Stimulated activated naive CD8-positive, alpha-beta T cell treated with anti-CD3 and anti-CD28 coated beads, Interleukin-15, Interleukin-2, amounts not matched to agents 100 ng/mL and 50 ng/mL, for 24 hours (primary cell): ENCODE results near the gene AMOTL1.

Source experiments
- H3K27ac Mint-ChIP-seq: one replicate; pipeline ENCODE4 v1.8.0; 2021; ENCODE audit warnings: mild to moderate bottlenecking, mixed read lengths
- H3K27me3 Mint-ChIP-seq: one replicate; pipeline ENCODE4 v1.8.0; 2021; ENCODE audit warnings: mixed read lengths
- H3K36me3 Mint-ChIP-seq: one replicate; pipeline ENCODE4 v1.8.0; 2021; ENCODE audit warnings: low read depth, mixed read lengths
- H3K4me1 Mint-ChIP-seq: one replicate; pipeline ENCODE4 v1.8.0; 2021; ENCODE audit warnings: low read depth, mixed read lengths
- H3K4me3 Mint-ChIP-seq: one replicate; pipeline ENCODE4 v1.8.0; 2021; ENCODE audit warnings: mild to moderate bottlenecking, mixed read lengths
- H3K9me3 Mint-ChIP-seq: one replicate; pipeline ENCODE4 v1.8.0; 2021; ENCODE audit warnings: mixed read lengths

The AMOTL1 gene

GRCh38 chr11:94869186-94869585 lies 101.0 kb downstream of the AMOTL1 start:
- H3K36me3 Mint-ChIP-seq, result no peaks in the 10 kb centered on the region
- no peaks in the 10 kb centered on the region for H3K9me3 Mint-ChIP-seq
- H3K27me3 Mint-ChIP-seq, result no peaks in the 10 kb centered on the region
- H3K4me3 Mint-ChIP-seq, result no peak overlapping the region
- no peak overlapping the region for H3K27ac Mint-ChIP-seq
- no peaks in the 10 kb centered on the region for H3K4me1 Mint-ChIP-seq

GRCh38 chr11:94870422-94870821 lies 102.3 kb downstream of the AMOTL1 start:
- no peak overlapping the region for H3K4me3 Mint-ChIP-seq
- no peaks in the 10 kb centered on the region for H3K36me3 Mint-ChIP-seq
- H3K27me3 Mint-ChIP-seq, result no peaks in the 10 kb centered on the region
- no peak overlapping the region for H3K27ac Mint-ChIP-seq
- peaks cover under 1% of the 10 kb centered on the region for H3K4me1 Mint-ChIP-seq
- no peaks in the 10 kb centered on the region for H3K9me3 Mint-ChIP-seq

- no peak overlapping the region for H3K4me3 Mint-ChIP-seq
- no peaks in the 10 kb centered on the region for H3K9me3 Mint-ChIP-seq
- H3K36me3 Mint-ChIP-seq, result no peaks in the 10 kb centered on the region
- H3K27me3 Mint-ChIP-seq, result no peaks in the 10 kb centered on the region
- H3K4me1 Mint-ChIP-seq, result peaks cover 12% of the 10 kb centered on the region
- H3K27ac Mint-ChIP-seq, result no peak overlapping the region
Observed at GRCh38 chr11:94871491-94872185, 103.5 kb downstream of the AMOTL1 start.

DNA sequence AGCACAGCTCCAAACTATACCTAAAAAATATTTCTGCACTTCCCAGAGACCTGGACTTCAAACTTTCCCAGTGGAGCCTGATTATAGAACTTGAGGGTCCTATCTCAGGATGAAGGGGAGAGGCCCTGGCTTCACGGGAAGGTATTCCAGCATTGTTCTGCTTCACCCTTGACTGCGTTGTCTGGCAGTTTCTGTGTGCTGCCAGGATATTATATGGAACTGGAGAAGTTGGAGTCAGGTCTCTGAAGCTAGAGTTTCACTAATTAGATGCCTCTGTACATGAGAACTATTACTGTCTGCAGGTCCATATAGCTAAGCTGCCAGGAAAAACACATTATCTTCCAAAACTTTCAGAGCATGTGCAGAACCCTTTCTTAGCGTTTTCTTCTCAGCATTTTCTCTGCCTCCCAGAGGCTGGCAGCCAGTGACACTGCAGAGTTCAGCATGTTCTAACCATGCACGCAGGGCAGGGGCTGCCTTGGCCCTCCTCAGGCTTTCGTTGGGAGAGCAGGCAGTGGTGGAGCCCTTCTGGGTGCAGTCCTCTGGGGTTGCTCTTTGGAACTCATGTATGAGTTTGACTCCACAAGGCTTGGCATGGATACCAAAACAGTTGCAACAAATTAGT lies 105.9 kb downstream of the AMOTL1 start:
- Mint-ChIP-seq H3K9me3 (no peaks in the 10 kb centered on the region), H3K27me3 (no peaks in the 10 kb centered on the region), H3K36me3 (no peaks in the 10 kb centered on the region), H3K4me1 (peaks cover 26% of the 10 kb centered on the region), H3K4me3 (no peak overlapping the region), H3K27ac (no peak overlapping the region)

- H3K4me1 Mint-ChIP-seq, result peaks cover 26% of the 10 kb centered on the region
- H3K36me3 Mint-ChIP-seq, result no peaks in the 10 kb centered on the region
- no peaks in the 10 kb centered on the region for H3K9me3 Mint-ChIP-seq
- peak overlapping the region; percentile 84 for H3K27ac Mint-ChIP-seq
- peak overlapping the region; percentile 46 for H3K4me3 Mint-ChIP-seq
- no peaks in the 10 kb centered on the region for H3K27me3 Mint-ChIP-seq
Observed at GRCh38 chr11:94876222-94876621, 108.1 kb downstream of the AMOTL1 start.

GRCh38 chr11:94876645-94877442 lies 108.7 kb downstream of the AMOTL1 start:
- H3K4me3 Mint-ChIP-seq, result peak overlapping the region; percentile 46
- peak overlapping the region; percentile 84 for H3K27ac Mint-ChIP-seq
- peaks cover 26% of the 10 kb centered on the region for H3K4me1 Mint-ChIP-seq
- H3K27me3 Mint-ChIP-seq, result no peaks in the 10 kb centered on the region
- H3K9me3 Mint-ChIP-seq, result no peaks in the 10 kb centered on the region
- H3K36me3 Mint-ChIP-seq, result no peaks in the 10 kb centered on the region

- peaks cover 26% of the 10 kb centered on the region for H3K4me1 Mint-ChIP-seq
- H3K9me3 Mint-ChIP-seq, result no peaks in the 10 kb centered on the region
- H3K27ac Mint-ChIP-seq, result peak overlapping the region; percentile 84
- H3K36me3 Mint-ChIP-seq, result no peaks in the 10 kb centered on the region
- no peak overlapping the region for H3K4me3 Mint-ChIP-seq
- H3K27me3 Mint-ChIP-seq, result no peaks in the 10 kb centered on the region
Observed at GRCh38 chr11:94877443-94878200, 109.5 kb downstream of the AMOTL1 start.

DNA sequence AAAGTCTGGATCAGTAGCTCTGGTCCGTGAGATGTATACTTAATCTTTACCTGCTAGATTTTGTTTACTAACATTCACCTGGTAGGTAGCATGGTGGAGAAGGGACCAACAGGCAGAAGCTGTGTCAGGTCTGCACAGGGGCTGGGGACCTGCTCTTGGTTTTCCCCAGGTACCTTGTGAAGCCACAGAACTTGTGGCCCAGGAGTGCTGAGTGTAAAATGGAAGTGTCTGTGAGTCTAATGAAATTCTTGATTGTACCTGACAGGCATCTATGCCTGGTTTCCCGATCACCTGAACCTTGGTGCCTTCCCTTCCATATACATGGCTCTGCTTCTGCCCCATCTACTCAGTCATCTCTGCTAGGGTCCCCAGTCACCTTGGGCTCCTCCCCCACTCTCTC lies 110.8 kb downstream of the AMOTL1 start:
- H3K27me3 Mint-ChIP-seq, result no peaks in the 10 kb centered on the region
- no peaks in the 10 kb centered on the region for H3K9me3 Mint-ChIP-seq
- H3K36me3 Mint-ChIP-seq, result no peaks in the 10 kb centered on the region
- no peak overlapping the region for H3K27ac Mint-ChIP-seq
- H3K4me3 Mint-ChIP-seq, result no peak overlapping the region
- H3K4me1 Mint-ChIP-seq, result peaks cover 26% of the 10 kb centered on the region

GRCh38 chr11:94880216-94880615 lies 112.1 kb downstream of the AMOTL1 start:
- Mint-ChIP-seq H3K4me3 (no peak overlapping the region), H3K36me3 (no peaks in the 10 kb centered on the region), H3K27me3 (no peaks in the 10 kb centered on the region), H3K9me3 (no peaks in the 10 kb centered on the region), H3K4me1 (peaks cover 26% of the 10 kb centered on the region), H3K27ac (no peak overlapping the region)

DNA sequence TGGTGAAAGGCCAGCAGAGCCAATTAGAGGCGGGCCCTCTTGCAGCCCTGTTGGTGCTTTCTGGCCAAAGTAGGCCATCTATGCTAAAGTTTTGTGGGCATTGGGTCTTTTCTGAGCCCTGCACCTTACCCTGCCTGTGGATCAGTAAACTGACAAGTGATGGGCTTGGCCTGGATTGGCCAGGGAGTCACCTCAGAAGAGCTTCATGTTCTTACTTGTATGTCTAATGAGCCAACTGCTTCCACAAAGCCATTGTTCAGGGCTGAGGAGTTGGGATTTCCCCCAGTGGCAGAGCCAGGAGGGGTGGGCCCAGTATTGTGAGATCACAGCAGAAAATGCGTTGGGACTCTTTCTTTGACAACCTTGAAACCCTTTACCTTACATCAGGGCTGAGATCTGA lies 114.8 kb downstream of the AMOTL1 start:
- no peaks in the 10 kb centered on the region for H3K9me3 Mint-ChIP-seq
- H3K4me3 Mint-ChIP-seq, result no peak overlapping the region
- H3K27me3 Mint-ChIP-seq, result no peaks in the 10 kb centered on the region
- no peaks in the 10 kb centered on the region for H3K36me3 Mint-ChIP-seq
- H3K4me1 Mint-ChIP-seq, result peaks cover under 1% of the 10 kb centered on the region
- H3K27ac Mint-ChIP-seq, result no peak overlapping the region

DNA sequence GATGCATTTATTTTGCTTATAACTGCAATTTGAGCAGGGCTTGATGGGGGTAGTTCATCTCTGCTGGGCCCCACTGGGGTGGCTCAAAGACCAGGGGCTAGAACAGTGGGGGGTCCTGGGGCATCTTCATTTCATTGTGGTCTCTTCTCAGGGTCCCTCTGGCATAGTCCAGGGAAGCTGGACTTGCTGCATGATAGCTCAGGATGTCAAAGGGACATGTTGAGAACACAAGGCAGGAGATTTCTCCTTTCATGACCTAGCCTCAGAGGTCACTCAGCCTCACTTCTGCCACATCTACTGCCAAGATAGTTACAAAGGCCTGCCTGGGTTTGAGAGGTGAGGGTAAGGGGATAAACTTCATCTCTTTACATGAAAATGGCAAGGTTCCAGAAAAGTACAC lies 115.7 kb downstream of the AMOTL1 start:
- no peaks in the 10 kb centered on the region for H3K4me1 Mint-ChIP-seq
- H3K27me3 Mint-ChIP-seq, result no peaks in the 10 kb centered on the region

DNA sequence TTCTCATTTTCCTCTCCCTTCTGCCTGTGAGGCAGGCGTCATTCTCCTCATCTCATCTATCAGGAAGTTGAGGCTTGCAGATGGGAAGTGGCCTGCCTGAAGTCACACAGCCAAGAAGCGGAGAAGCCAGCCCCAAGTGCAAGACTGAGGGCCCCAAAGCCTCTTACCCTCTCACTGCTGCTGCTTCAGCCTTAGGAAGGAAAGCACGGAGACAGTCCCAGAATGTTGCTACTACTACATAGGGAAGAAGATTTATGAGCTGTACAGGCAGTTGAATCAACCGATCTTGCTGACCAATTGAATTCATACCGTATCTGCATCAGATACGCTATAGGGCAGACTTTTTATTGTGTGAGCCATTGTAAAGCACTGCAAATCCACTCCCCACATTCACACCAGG lies 116.2 kb downstream of the AMOTL1 start:
- Mint-ChIP-seq H3K27ac (no peak overlapping the region), H3K4me3 (no peak overlapping the region), H3K4me1 (no peaks in the 10 kb centered on the region), H3K9me3 (peaks cover 4% of the 10 kb centered on the region), H3K27me3 (no peaks in the 10 kb centered on the region), H3K36me3 (no peaks in the 10 kb centered on the region)

More for the DNA sequence above, 115.7 kb downstream of the AMOTL1 start:
- Mint-ChIP-seq H3K4me3 (no peak overlapping the region), H3K36me3 (no peaks in the 10 kb centered on the region), H3K9me3 (peaks cover 4% of the 10 kb centered on the region), H3K27ac (no peak overlapping the region)

GRCh38 chr11:94885133-94885532 lies 117.0 kb downstream of the AMOTL1 start:
- Mint-ChIP-seq H3K4me1 (no peaks in the 10 kb centered on the region), H3K4me3 (no peak overlapping the region), H3K27me3 (no peaks in the 10 kb centered on the region), H3K36me3 (no peaks in the 10 kb centered on the region), H3K9me3 (peaks cover 4% of the 10 kb centered on the region), H3K27ac (no peak overlapping the region)

DNA sequence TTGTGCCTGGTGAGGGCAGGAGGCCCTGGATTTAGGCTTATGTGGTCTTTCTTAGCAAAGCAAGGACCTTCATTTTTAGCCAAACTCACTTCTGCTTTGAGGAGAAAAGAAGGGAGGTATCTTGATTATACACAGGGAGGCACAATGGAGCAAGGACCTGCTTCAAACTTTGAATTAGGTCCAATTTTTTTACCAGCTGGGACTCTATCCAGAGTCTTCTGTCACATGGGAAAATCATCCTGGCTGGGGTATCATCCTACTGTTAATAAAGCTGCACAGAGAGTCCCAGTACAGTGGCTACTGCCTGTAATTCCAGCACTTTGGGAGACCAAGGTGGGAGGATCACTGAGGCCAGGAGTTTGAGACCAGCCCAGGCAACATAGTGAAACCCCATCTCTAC lies 117.4 kb downstream of the AMOTL1 start:
- no peaks in the 10 kb centered on the region for H3K36me3 Mint-ChIP-seq
- H3K4me3 Mint-ChIP-seq, result no peak overlapping the region
- no peaks in the 10 kb centered on the region for H3K27me3 Mint-ChIP-seq
- H3K4me1 Mint-ChIP-seq, result no peaks in the 10 kb centered on the region
- H3K27ac Mint-ChIP-seq, result no peak overlapping the region
- H3K9me3 Mint-ChIP-seq, result peaks cover 4% of the 10 kb centered on the region

DNA sequence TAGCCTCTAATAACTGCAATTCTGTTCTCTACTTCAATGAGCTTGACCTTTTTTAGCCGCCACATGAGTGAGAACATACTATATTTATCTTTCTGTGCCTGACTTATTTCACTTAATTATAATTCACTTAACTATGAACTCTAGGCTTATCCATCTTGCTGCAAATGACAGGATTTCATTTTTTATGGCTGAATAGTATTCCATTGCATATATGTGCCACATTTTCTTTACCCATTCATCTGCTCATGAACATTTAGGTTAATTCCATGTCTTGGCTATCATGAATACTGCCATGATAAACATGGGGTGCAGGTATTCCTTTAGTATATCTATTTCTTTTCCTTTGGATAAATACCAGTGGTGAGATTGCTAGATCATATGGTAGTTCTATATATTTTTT lies 120.0 kb downstream of the AMOTL1 start:
- Mint-ChIP-seq H3K27ac (no peak overlapping the region), H3K9me3 (peaks cover 21% of the 10 kb centered on the region), H3K4me1 (no peaks in the 10 kb centered on the region), H3K27me3 (peaks cover 4% of the 10 kb centered on the region), H3K4me3 (no peak overlapping the region), H3K36me3 (peaks cover 5% of the 10 kb centered on the region)
